ENCODE data around the gene TRAM2. TPM values are rescaled to one million over a fixed set of nuclear protein-coding genes. Genes with fewer than 3 reads are reported as not detected.

Gene TRAM2
- total and polyA plus RNA-seq, 2 of the 13 experiments (the other 11 are each of a cell fraction or from before 2014, with no cell fraction given), result 49.1 to 72.5 TPM

GRCh38 chr6:52534966-52535390 lies 41.9 kb downstream of the TRAM2 start (continued):
- TF ChIP-seq ZNF136 (CRISPR knock-in tag; IDR thresholded peaks at IDR 0.05; ENCODE audit: low read depth), result no peak

- Histone ChIP-seq H4K20me1 (ENCODE audit: insufficient read depth, low read length) (no peaks in the 10 kb centered on the region), H2AFZ (ENCODE audit: low read length) (no peak overlapping the region), H3K79me2 (ENCODE audit: insufficient read depth, low read length) (peaks cover 52% of the 10 kb centered on the region), H3K9ac (ENCODE audit: insufficient read depth, low read depth, low read length) (no peak overlapping the region), H3K9me3 (ENCODE audit: low read length) (no peaks in the 10 kb centered on the region), H3K27me3 (ENCODE audit: control insufficient read depth in 1 of 2, insufficient read depth in 2 of 2, low read length in 2 of 2) (no peaks in the 10 kb centered on the region), H3K4me1 (ENCODE audit: insufficient read depth, low read length) (peaks cover 32% of the 10 kb centered on the region), H3K27ac (ENCODE audit: extremely low read length, insufficient read depth, low read length) (no peak overlapping the region), H3K36me3 (replicated peaks in 1 of 2; ENCODE audit: control insufficient read depth in 1 of 2, insufficient read depth in 2 of 2, low read length in 2 of 2) (peaks cover 32 to 83% of the 10 kb centered on the region in 2 experiments), H3K4me2 (ENCODE audit: low read depth, low read length) (no peak overlapping the region), H3K4me3 (replicated peaks in 1 of 3; ENCODE audit: insufficient read depth in 1 of 3, low read depth in 2 of 3, low read length in 3 of 3) (no peak overlapping the region)
- intact Hi-C loops (cut with micrococcal nuclease; ENCODE audit: unreplicated experiment), result no loop called here
- ChIA-PET CTCF (ENCODE audit: low intra/inter-chr PET ratio, low total read pairs) (no interaction called here), POLR2A (no interaction called here)
- no TSS peak for BruUV-seq (replicated peaks)
- DNase-seq (ENCODE audit: low spot score), result no peak
- TF ChIP-seq HES4 (CRISPR knock-in tag; IDR thresholded peaks at IDR 0.05; ENCODE audit: borderline replicate concordance) (no peak), TMF1 (CRISPR knock-in tag; IDR thresholded peaks at IDR 0.05; ENCODE audit: low read depth) (no peak), HBP1 (CRISPR knock-in tag; IDR thresholded peaks at IDR 0.05; ENCODE audit: low read depth) (no peak), ZNF484 (CRISPR knock-in tag; IDR thresholded peaks at IDR 0.05; ENCODE audit: borderline replicate concordance, low read depth) (no peak), ZNF724P (CRISPR knock-in tag; IDR thresholded peaks at IDR 0.05; ENCODE audit: borderline replicate concordance) (no peak), ZNF3 (CRISPR knock-in tag; IDR thresholded peaks at IDR 0.05) (no peak), MED13 (CRISPR knock-in tag; IDR thresholded peaks at IDR 0.05) (no peak), CSRNP2 (CRISPR knock-in tag; conservative IDR thresholded peaks at IDR 0.05; ENCODE audit: low read depth) (no peak), DNMT1 (CRISPR knock-in tag; IDR thresholded peaks at IDR 0.05) (no peak), SNAI1 (CRISPR knock-in tag; IDR thresholded peaks at IDR 0.05; ENCODE audit: borderline replicate concordance) (no peak), RBAK (CRISPR knock-in tag; IDR thresholded peaks at IDR 0.05) (no peak), ZNF841 (CRISPR knock-in tag; IDR thresholded peaks at IDR 0.05; ENCODE audit: borderline replicate concordance) (no peak), RERE (CRISPR knock-in tag; IDR thresholded peaks at IDR 0.05; ENCODE audit: low read depth) (no peak), ERF (CRISPR knock-in tag; IDR thresholded peaks at IDR 0.05) (no peak)
- TF ChIP-seq, protein P1, sequence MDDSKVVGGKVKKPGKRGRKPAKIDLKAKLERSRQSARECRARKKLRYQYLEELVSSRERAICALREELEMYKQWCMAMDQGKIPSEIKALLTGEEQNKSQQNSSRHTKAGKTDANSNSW (CRISPR knock-in tag; IDR thresholded peaks at IDR 0.05; ENCODE audit: borderline replicate concordance), result no peak
- no peak for FAIRE-seq
- in situ Hi-C loops (cut with HindIII; ENCODE audit: extremely low pct_ligation_motif_present, low pct_unique_long_range_greater_than_20kb), result no loop called here
- 98% methylated on average over 5 of the region's 5 CpGs for WGBS (ENCODE audit: low lambda C conversion rate)
- no peak for ATAC-seq
These were observed 42.5 kb downstream of the TRAM2 start for GRCh38 chr6:52534363-52534762.

Data from HepG2 (cell line).